ENCODE measurements around the gene TMEM39A. TPM values are rescaled to one million over a fixed set of nuclear protein-coding genes. Genes with fewer than 3 reads are reported as not detected.

Gene TMEM39A
- total and polyA plus RNA-seq, 4 donors, result 4.7 to 69.2 (median 17.5) TPM

GRCh38 chr3:119401069-119401468 lies 62.3 kb downstream of the TMEM39A start:
- TF ChIP-seq, protein P1, sequence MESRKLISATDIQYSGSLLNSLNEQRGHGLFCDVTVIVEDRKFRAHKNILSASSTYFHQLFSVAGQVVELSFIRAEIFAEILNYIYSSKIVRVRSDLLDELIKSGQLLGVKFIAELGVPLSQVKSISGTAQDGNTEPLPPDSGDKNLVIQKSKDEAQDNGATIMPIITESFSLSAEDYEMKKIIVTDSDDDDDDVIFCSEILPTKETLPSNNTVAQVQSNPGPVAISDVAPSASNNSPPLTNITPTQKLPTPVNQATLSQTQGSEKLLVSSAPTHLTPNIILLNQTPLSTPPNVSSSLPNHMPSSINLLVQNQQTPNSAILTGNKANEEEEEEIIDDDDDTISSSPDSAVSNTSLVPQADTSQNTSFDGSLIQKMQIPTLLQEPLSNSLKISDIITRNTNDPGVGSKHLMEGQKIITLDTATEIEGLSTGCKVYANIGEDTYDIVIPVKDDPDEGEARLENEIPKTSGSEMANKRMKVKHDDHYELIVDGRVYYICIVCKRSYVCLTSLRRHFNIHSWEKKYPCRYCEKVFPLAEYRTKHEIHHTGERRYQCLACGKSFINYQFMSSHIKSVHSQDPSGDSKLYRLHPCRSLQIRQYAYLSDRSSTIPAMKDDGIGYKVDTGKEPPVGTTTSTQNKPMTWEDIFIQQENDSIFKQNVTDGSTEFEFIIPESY (IDR thresholded peaks at IDR 0.05), result no peak
- TF ChIP-seq SP1 (IDR thresholded peaks at IDR 0.05), result no peak
- no peak for TF ChIP-seq HNF4A (conservative IDR thresholded peaks at IDR 0.05)
- no peak for TF ChIP-seq YY1 (IDR thresholded peaks at IDR 0.05)
- no peak for TF ChIP-seq RAD21 (IDR thresholded peaks at IDR 0.05)
- WGBS, result 99% methylated on average over 5 of the region's 5 CpGs
- peaks cover 0 to 11% (median 0%) of the 10 kb centered on the region in 4 donors for H3K36me3 ChIP-seq (ENCODE audit: control insufficient read depth in 4 of 4, insufficient read depth in 3 of 4, low read depth in 1 of 4, low read length in 3 of 4)
- H3K27ac ChIP-seq (ENCODE audit: low read depth in 1 of 2, low read length in 2 of 2), result no peak overlapping the region
- H3K27me3 ChIP-seq (ENCODE audit: control insufficient read depth in 4 of 4, insufficient read depth in 4 of 4, low read length in 3 of 4), result no peaks in the 10 kb centered on the region
- H3K9ac ChIP-seq (ENCODE audit: low read depth in 1 of 2, low read length in 2 of 2), result no peak overlapping the region
- H3K4me3 ChIP-seq (ENCODE audit: low read depth in 1 of 3, low read length in 3 of 3), result no peak overlapping the region
- no peak for DNase-seq (ENCODE audit: low spot score)
- no peaks in the 10 kb centered on the region for H3K4me1 ChIP-seq (ENCODE audit: control insufficient read depth in 4 of 4, insufficient read depth in 4 of 4, low read length in 3 of 4)
- H3K9me3 ChIP-seq (ENCODE audit: control insufficient read depth in 4 of 4, low read length in 3 of 4), result no peaks in the 10 kb centered on the region

DNA sequence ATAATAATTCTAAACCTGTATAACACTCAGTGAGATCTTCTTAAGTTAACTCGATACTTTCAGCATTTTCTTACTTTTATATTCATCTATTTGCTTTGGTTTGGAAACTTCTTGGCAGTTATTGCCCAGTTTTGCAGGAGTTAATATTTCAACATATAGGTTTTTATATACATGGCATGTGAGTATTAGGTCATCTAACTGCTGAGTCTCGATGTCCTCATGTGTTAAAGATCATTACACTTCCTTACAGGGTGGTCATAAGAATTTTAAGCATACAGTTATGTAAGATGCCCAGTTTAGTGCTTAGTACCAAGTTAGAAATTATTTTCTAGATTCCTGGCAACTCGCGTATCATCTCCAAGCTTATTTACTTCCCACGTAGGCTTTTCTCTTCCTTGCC lies 62.9 kb downstream of the TMEM39A start:
- no peak for TF ChIP-seq YY1 (IDR thresholded peaks at IDR 0.05)
- TF ChIP-seq FOXA2 (IDR thresholded peaks at IDR 0.05), result no peak
- no peak for TF ChIP-seq JUND (IDR thresholded peaks at IDR 0.05)
- no peak for TF ChIP-seq GABPA (IDR thresholded peaks at IDR 0.05 in 1 of 2, conservative IDR thresholded peaks at IDR 0.05 in 1 of 2)
- TF ChIP-seq RXRA (IDR thresholded peaks at IDR 0.05), result no peak
- TF ChIP-seq SP1 (IDR thresholded peaks at IDR 0.05), result no peak
- TF ChIP-seq, protein P1 (IDR thresholded peaks at IDR 0.05), result no peak
- no peak for TF ChIP-seq FOXA1 (IDR thresholded peaks at IDR 0.05)
- TF ChIP-seq, protein P2, sequence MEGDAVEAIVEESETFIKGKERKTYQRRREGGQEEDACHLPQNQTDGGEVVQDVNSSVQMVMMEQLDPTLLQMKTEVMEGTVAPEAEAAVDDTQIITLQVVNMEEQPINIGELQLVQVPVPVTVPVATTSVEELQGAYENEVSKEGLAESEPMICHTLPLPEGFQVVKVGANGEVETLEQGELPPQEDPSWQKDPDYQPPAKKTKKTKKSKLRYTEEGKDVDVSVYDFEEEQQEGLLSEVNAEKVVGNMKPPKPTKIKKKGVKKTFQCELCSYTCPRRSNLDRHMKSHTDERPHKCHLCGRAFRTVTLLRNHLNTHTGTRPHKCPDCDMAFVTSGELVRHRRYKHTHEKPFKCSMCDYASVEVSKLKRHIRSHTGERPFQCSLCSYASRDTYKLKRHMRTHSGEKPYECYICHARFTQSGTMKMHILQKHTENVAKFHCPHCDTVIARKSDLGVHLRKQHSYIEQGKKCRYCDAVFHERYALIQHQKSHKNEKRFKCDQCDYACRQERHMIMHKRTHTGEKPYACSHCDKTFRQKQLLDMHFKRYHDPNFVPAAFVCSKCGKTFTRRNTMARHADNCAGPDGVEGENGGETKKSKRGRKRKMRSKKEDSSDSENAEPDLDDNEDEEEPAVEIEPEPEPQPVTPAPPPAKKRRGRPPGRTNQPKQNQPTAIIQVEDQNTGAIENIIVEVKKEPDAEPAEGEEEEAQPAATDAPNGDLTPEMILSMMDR (IDR thresholded peaks at IDR 0.05; ENCODE audit: low read depth, low read length, missing input control), result no peak
- TF ChIP-seq MAX (IDR thresholded peaks at IDR 0.05), result no peak
- TF ChIP-seq HNF4G (IDR thresholded peaks at IDR 0.05), result no peak
- TF ChIP-seq, protein P3, sequence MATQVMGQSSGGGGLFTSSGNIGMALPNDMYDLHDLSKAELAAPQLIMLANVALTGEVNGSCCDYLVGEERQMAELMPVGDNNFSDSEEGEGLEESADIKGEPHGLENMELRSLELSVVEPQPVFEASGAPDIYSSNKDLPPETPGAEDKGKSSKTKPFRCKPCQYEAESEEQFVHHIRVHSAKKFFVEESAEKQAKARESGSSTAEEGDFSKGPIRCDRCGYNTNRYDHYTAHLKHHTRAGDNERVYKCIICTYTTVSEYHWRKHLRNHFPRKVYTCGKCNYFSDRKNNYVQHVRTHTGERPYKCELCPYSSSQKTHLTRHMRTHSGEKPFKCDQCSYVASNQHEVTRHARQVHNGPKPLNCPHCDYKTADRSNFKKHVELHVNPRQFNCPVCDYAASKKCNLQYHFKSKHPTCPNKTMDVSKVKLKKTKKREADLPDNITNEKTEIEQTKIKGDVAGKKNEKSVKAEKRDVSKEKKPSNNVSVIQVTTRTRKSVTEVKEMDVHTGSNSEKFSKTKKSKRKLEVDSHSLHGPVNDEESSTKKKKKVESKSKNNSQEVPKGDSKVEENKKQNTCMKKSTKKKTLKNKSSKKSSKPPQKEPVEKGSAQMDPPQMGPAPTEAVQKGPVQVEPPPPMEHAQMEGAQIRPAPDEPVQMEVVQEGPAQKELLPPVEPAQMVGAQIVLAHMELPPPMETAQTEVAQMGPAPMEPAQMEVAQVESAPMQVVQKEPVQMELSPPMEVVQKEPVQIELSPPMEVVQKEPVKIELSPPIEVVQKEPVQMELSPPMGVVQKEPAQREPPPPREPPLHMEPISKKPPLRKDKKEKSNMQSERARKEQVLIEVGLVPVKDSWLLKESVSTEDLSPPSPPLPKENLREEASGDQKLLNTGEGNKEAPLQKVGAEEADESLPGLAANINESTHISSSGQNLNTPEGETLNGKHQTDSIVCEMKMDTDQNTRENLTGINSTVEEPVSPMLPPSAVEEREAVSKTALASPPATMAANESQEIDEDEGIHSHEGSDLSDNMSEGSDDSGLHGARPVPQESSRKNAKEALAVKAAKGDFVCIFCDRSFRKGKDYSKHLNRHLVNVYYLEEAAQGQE (IDR thresholded peaks at IDR 0.05), result no peak
- TF ChIP-seq EGR1 (IDR thresholded peaks at IDR 0.05; ENCODE audit: low read depth in 2 of 2), result no peak
- no peak for TF ChIP-seq RAD21 (IDR thresholded peaks at IDR 0.05)
- TF ChIP-seq, protein P4, sequence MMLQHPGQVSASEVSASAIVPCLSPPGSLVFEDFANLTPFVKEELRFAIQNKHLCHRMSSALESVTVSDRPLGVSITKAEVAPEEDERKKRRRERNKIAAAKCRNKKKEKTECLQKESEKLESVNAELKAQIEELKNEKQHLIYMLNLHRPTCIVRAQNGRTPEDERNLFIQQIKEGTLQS (IDR thresholded peaks at IDR 0.05), result no peak
- Histone ChIP-seq H3K27me3 (ENCODE audit: control insufficient read depth in 4 of 4, insufficient read depth in 4 of 4, low read length in 3 of 4) (no peaks in the 10 kb centered on the region), H3K9me3 (ENCODE audit: control insufficient read depth in 4 of 4, low read length in 3 of 4) (no peaks in the 10 kb centered on the region), H3K9ac (ENCODE audit: low read depth in 1 of 2, low read length in 2 of 2) (no peak overlapping the region), H3K27ac (ENCODE audit: low read depth in 1 of 2, low read length in 2 of 2) (no peak overlapping the region), H3K4me1 (ENCODE audit: control insufficient read depth in 4 of 4, insufficient read depth in 4 of 4, low read length in 3 of 4) (no peaks in the 10 kb centered on the region), H3K36me3 (ENCODE audit: control insufficient read depth in 4 of 4, insufficient read depth in 3 of 4, low read depth in 1 of 4, low read length in 3 of 4) (peaks cover 0 to 11% (median 0%) of the 10 kb centered on the region in 4 donors), H3K4me3 (ENCODE audit: low read depth in 1 of 3, low read length in 3 of 3) (no peak overlapping the region)
- no peak for DNase-seq (ENCODE audit: low spot score)
- WGBS, result 90% methylated on average over 5 of the region's 5 CpGs

Data from liver (tissue), 9 donors.